IMR-90 (cell line): ENCODE results near the gene RAB11FIP3. TPM values are rescaled to one million over a fixed set of nuclear protein-coding genes. Genes with fewer than 3 reads are reported as not detected.

Experiments used
- ATAC-seq: fragments of 200-7000 bp; cut with Tn5 transposase; 2 replicates; pipeline ENCODE4 v1.9.1; 2020; ENCODE audit warnings: low read depth, mild to moderate bottlenecking, moderate library complexity
- BruUV-seq: library from RNA; stranded (reverse); fragments of 400-500 nt; replicated peaks from 2 replicates; lab custom pipeline; 2021; lab: Mats Ljungman, UMichigan
- CTCF ChIA-PET: fragments of 300-600 bp; formaldehyde crosslinking; extraction: SDS; loops from one replicate; lab custom pipeline; 2021; ENCODE audit warnings: antibody characterized with exemption; lab: Yijun Ruan, JAX
- POLR2A ChIA-PET: fragments of 300-600 bp; sonication (Branson Sonifier 250); formaldehyde crosslinking; loops from one replicate; lab custom pipeline; 2022; ENCODE audit warnings: antibody characterized with exemption; ENCODE audit not compliant: unreplicated experiment; lab: Charles Lee
- DNase-seq: peaks from one replicate; pipeline ENCODE4 v3.0.0; 2013
- H2AFZ ChIP-seq: replicated peaks from 2 replicates; pipeline ENCODE3; 2013; ENCODE audit warnings: low read length, mild to moderate bottlenecking; ENCODE audit not compliant: poor library complexity
- H2AK5ac ChIP-seq: 2 replicates; pipeline ENCODE4 v1.6.1; 2013; ENCODE audit warnings: low read depth, low read length, inconsistent platforms
- H2AK9ac ChIP-seq: replicated peaks from 2 replicates; pipeline ENCODE3; 2013; ENCODE audit warnings: mild to moderate bottlenecking, low read depth, low read length, moderate library complexity; ENCODE audit not compliant: poor library complexity
- H2BK120ac ChIP-seq: 2 replicates; pipeline ENCODE4 v1.6.1; 2013; ENCODE audit warnings: low read depth, low read length, inconsistent platforms
- H2BK15ac ChIP-seq: 3 replicates; pipeline ENCODE4 v1.6.1; 2013; ENCODE audit warnings: low read depth, low read length, inconsistent platforms
- H2BK20ac ChIP-seq: 2 replicates; pipeline ENCODE4 v1.6.1; 2013; ENCODE audit warnings: low read depth, mild to moderate bottlenecking, inconsistent platforms, low read length, moderate library complexity
- H2BK5ac ChIP-seq: 2 replicates; pipeline ENCODE4 v1.6.1; 2013; ENCODE audit warnings: mild to moderate bottlenecking, low read depth, low read length, inconsistent platforms; ENCODE audit not compliant: poor library complexity, severe bottlenecking
- H3K14ac ChIP-seq: replicated peaks from 2 replicates; pipeline ENCODE4 v1.6.1; 2013; ENCODE audit warnings: low read depth, low read length, inconsistent platforms
- H3K18ac ChIP-seq: 2 replicates; pipeline ENCODE4 v1.6.1; 2013; ENCODE audit warnings: low read depth, low read length, control low read depth
- H3K23ac ChIP-seq: 2 replicates; pipeline ENCODE4 v1.6.1; 2013; ENCODE audit warnings: low read depth, low read length, inconsistent platforms
- H3K27ac ChIP-seq: 2 replicates; pipeline ENCODE4 v1.5.1; 2013; ENCODE audit warnings: mild to moderate bottlenecking, control low read depth, low read length; ENCODE audit not compliant: insufficient read depth
- H3K27me3 ChIP-seq: 2 replicates; pipeline ENCODE4 v1.6.1; 2013; ENCODE audit warnings: low read length; ENCODE audit not compliant: control insufficient read depth, insufficient read depth
- H3K36me3 ChIP-seq: 2 replicates; pipeline ENCODE4 v1.6.1; 2013; ENCODE audit warnings: low read length, mixed read lengths; ENCODE audit not compliant: control insufficient read depth, insufficient read depth
- H3K4ac ChIP-seq: 2 replicates; pipeline ENCODE4 v1.6.1; 2013; ENCODE audit warnings: low read depth, low read length, inconsistent platforms
- H3K4me1 ChIP-seq: 2 replicates; pipeline ENCODE4 v1.6.1; 2013; ENCODE audit warnings: low read length, mixed read lengths; ENCODE audit not compliant: control insufficient read depth, insufficient read depth
- H3K4me2 ChIP-seq: 2 replicates; pipeline ENCODE4 v1.6.1; 2013; ENCODE audit warnings: low read depth, mild to moderate bottlenecking, control low read depth, low read length, moderate library complexity
- H3K4me3 ChIP-seq: 2 replicates; pipeline ENCODE4 v1.5.1; 2013; ENCODE audit warnings: low read depth, mild to moderate bottlenecking, control low read depth, low read length, moderate library complexity; ENCODE audit not compliant: insufficient read depth
- H3K56ac ChIP-seq: 2 replicates; pipeline ENCODE4 v1.6.1; 2013; ENCODE audit warnings: low read length, inconsistent platforms; ENCODE audit not compliant: insufficient read depth; ENCODE audit errors: extremely low read depth
- H3K79me1 ChIP-seq, 2 experiments: 2 replicates each; pipeline ENCODE4 v1.6.1; 2013; ENCODE audit warnings: low read length in 2 of 2, inconsistent platforms in 1 of 2, low read depth in 1 of 2
- H3K9ac ChIP-seq: 2 replicates; pipeline ENCODE4 v1.6.1; 2013; ENCODE audit warnings: low read depth, low read length, control low read depth
- H3K9me1 ChIP-seq: 2 replicates; pipeline ENCODE4 v1.6.1; 2013; ENCODE audit warnings: low read length, inconsistent platforms; ENCODE audit not compliant: insufficient read depth
- H3K9me3 ChIP-seq: 2 replicates; pipeline ENCODE4 v1.6.1; 2013; ENCODE audit warnings: low read length; ENCODE audit not compliant: control insufficient read depth, insufficient read depth
- H4K20me1 ChIP-seq: 2 replicates; pipeline ENCODE4 v1.6.1; 2013; ENCODE audit warnings: low read length, inconsistent platforms; ENCODE audit not compliant: insufficient read depth
- H4K5ac ChIP-seq: 2 replicates; pipeline ENCODE4 v1.6.1; 2013; ENCODE audit warnings: mild to moderate bottlenecking, low read depth, low read length, control low read depth
- H4K8ac ChIP-seq, 2 experiments: 2 replicates each; pipeline ENCODE4 v1.6.1; 2013; ENCODE audit warnings: low read depth in 2 of 2, low read length in 2 of 2, control low read depth in 1 of 2, inconsistent platforms in 1 of 2
- H4K91ac ChIP-seq: 2 replicates; pipeline ENCODE4 v1.6.1; 2013; ENCODE audit warnings: low read depth, low read length, inconsistent platforms; ENCODE audit not compliant: insufficient read depth
- BHLHE40 ChIP-seq: fragments of 150-350 bp; IDR thresholded peaks from 2 replicates; pipeline ENCODE4 v1.6.1; 2016; ENCODE audit warnings: mild to moderate bottlenecking, low read depth, low read length
- CEBPB ChIP-seq: IDR thresholded peaks from 2 replicates; pipeline ENCODE4 v1.6.1; 2012; ENCODE audit warnings: low read depth, low read length, improper control_type of control experiment
- NFE2L2 ChIP-seq: fragments of 150-350 bp; IDR thresholded peaks from 2 replicates; pipeline ENCODE4 v1.6.1; 2016; ENCODE audit warnings: low read depth, mild to moderate bottlenecking, low read length
- POLR2A ChIP-seq: IDR thresholded peaks from 2 replicates; pipeline ENCODE4 v1.6.1; 2012; ENCODE audit warnings: mild to moderate bottlenecking, low read depth, low read length
- RCOR1 ChIP-seq: IDR thresholded peaks from 2 replicates; pipeline ENCODE4 v1.6.1; 2012; ENCODE audit warnings: mild to moderate bottlenecking, low read length, improper control_type of control experiment; ENCODE audit not compliant: insufficient replicate concordance
- WGBS, 2 experiments: methylation state at CpG; one replicate each; pipeline versions ENCODE4 v1.1.5 to v1.1.7; 2013; ENCODE audit warnings: missing lambda C conversion rate in 2 of 2; ENCODE audit not compliant: insufficient read length in 1 of 2; ENCODE audit errors: extremely low coverage in 2 of 2; 5-methylcytosine and 5-hydroxymethylcytosine counted together
- dilution Hi-C: fragments of 300-500 bp; cut with HindIII; formaldehyde crosslinking; loops from one replicate; pipeline ENCODE4 v1.14.3; 2018; ENCODE audit warnings: low sequenced_read_pairs; ENCODE audit not compliant: unreplicated experiment
- in situ Hi-C: fragments of 300-500 bp; cut with MboI; formaldehyde crosslinking; loops from 3 replicates; pipeline ENCODE4 v1.14.3; 2019; ENCODE audit warnings: low sequenced_read_pairs, inconsistent platforms, mixed read lengths
- intact Hi-C: fragments of 100-400 bp; cut with micrococcal nuclease; formaldehyde crosslinking; loops from 2 replicates; pipeline ENCODE4 v1.10.0; 2022
- polyA plus RNA-seq, 3 experiments: library from polyadenylated mRNA; depleted of rRNA; stranded (reverse); fragments of >200 nt; gene quantifications; 2 replicates each; pipeline ENCODE4 v1.2.3, GENCODE V29; 2012; ENCODE audit warnings: low replicate concordance in 1 of 3
- total RNA-seq: library from RNA; depleted of rRNA; stranded (reverse); fragments of >200 nt; gene quantifications from 2 replicates; pipeline ENCODE4 v1.2.3, GENCODE V29; 2012
- TF ChIP-seq, protein P1 (sequence below): fragments of 150-350 bp; IDR thresholded peaks from 2 replicates; pipeline ENCODE4 v1.6.1; 2016; ENCODE audit warnings: low read depth, mild to moderate bottlenecking, low read length, moderate library complexity, borderline replicate concordance

The RAB11FIP3 gene
- total and polyA plus RNA-seq, 2 of the 4 experiments (the other 2 are of a cell fraction): 7.5 to 22.5 TPM

DNA sequence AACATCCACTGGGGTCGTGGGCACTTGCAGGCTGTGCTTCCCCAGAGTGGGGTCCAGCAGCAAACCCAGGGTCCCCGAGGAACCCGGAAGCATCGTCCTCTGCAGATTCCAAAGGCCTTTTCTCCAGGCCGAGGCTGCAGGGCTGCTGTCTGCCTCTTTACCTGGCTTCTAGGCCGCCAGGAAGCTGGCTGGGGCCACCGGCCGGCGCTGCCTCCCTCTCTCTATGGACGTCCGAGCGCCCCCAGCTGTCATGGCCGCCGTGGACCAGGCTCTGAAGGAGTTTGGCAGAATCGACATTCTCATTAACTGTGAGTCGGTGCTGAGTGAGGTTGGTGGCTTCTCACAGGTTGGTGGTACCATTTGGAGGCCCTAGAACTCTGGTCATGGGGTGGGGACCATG is 18.2 kb upstream of the RAB11FIP3 start:
- Histone ChIP-seq H4K8ac (no peak overlapping the region), H3K4ac (no peak overlapping the region), H3K18ac (no peak overlapping the region), H3K14ac (no peak overlapping the region), H2BK15ac (no peak overlapping the region), H4K5ac (no peak overlapping the region), H3K23ac (no peak overlapping the region), H3K36me3 (peaks cover 2% of the 10 kb centered on the region; the same call in 1 of the 2 replicates), H3K27ac (no peak overlapping the region), H2AK9ac (peak overlapping the region; percentile 42), H3K9ac (no peak overlapping the region), H3K4me2 (no peak overlapping the region), H4K20me1 (no peaks in the 10 kb centered on the region), H3K4me1 (no peaks in the 10 kb centered on the region), H2BK20ac (no peak overlapping the region), H3K79me1 (peaks cover 0 to 7% of the 10 kb centered on the region in 2 experiments), H2BK5ac (no peak overlapping the region), H2AFZ (no peak overlapping the region), H3K9me1 (no peaks in the 10 kb centered on the region), H3K4me3 (no peak overlapping the region), H2AK5ac (no peak overlapping the region), H3K9me3 (no peaks in the 10 kb centered on the region), H4K91ac (no peak overlapping the region), H2BK120ac (no peak overlapping the region), H3K56ac (no peak overlapping the region), H3K27me3 (no peaks in the 10 kb centered on the region)
- DNase-seq (no peak), ATAC-seq (no peak)
- ChIA-PET CTCF (no interaction called here), POLR2A (no interaction called here)
- BruUV-seq: no TSS peak
- TF ChIP-seq BHLHE40 (no peak), RCOR1 (no peak), CEBPB (no peak), POLR2A (no peak), NFE2L2 (no peak)
- TF ChIP-seq, protein P1, sequence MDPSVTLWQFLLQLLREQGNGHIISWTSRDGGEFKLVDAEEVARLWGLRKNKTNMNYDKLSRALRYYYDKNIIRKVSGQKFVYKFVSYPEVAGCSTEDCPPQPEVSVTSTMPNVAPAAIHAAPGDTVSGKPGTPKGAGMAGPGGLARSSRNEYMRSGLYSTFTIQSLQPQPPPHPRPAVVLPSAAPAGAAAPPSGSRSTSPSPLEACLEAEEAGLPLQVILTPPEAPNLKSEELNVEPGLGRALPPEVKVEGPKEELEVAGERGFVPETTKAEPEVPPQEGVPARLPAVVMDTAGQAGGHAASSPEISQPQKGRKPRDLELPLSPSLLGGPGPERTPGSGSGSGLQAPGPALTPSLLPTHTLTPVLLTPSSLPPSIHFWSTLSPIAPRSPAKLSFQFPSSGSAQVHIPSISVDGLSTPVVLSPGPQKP: no peak
- in situ Hi-C loops (no loop called here), dilution Hi-C loops (no loop called here), intact Hi-C loops (no loop called here)
- WGBS, 2 experiments: 74% methylated on average over 7 of the region's 16 CpGs; no CpG with 5 or more reads in 1 of the 2 experiments
